ENCODE results near the gene DTNB.
"Not testable (repeated sequence)": the region's sequence is repeated elsewhere in the genome, so short reads cannot be mapped to it uniquely, and the experiment has no call there.

DTNB gene

GRCh38 chr2:25684577-25685473 is 11.4 kb upstream of the DTNB start:
- no peak for DNase-seq (ENCODE audit: low read depth in 3 of 3)

GRCh38 chr2:25682082-25682481 is 8.7 kb upstream of the DTNB start:
- DNase-seq (ENCODE audit: low read depth in 3 of 3) = no peak

DNA sequence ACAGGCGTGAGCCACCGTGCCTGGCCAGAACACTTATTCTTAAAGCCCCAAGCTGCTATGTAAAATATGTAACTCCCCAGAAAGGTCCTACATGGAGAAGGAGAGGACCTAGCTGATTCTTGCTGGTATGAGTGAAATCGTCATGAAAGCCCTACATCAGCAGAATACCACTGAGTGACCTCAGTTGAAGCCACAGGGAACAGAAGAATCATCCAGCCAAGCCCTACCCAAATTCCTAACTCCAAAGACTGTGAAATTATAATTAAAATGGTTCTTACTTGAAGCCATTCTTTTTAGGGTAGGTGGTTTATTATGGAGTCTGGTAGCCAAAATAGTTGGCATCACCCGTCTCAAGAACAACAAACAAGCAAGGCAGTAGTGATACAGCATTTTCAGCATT is 4.5 kb upstream of the DTNB start:
- no peak for DNase-seq (ENCODE audit: low read depth in 3 of 3)

- no peak for DNase-seq (ENCODE audit: low read depth in 3 of 3)
These were observed 643 bp upstream of the DTNB start for GRCh38 chr2:25674077-25674362.

DNA sequence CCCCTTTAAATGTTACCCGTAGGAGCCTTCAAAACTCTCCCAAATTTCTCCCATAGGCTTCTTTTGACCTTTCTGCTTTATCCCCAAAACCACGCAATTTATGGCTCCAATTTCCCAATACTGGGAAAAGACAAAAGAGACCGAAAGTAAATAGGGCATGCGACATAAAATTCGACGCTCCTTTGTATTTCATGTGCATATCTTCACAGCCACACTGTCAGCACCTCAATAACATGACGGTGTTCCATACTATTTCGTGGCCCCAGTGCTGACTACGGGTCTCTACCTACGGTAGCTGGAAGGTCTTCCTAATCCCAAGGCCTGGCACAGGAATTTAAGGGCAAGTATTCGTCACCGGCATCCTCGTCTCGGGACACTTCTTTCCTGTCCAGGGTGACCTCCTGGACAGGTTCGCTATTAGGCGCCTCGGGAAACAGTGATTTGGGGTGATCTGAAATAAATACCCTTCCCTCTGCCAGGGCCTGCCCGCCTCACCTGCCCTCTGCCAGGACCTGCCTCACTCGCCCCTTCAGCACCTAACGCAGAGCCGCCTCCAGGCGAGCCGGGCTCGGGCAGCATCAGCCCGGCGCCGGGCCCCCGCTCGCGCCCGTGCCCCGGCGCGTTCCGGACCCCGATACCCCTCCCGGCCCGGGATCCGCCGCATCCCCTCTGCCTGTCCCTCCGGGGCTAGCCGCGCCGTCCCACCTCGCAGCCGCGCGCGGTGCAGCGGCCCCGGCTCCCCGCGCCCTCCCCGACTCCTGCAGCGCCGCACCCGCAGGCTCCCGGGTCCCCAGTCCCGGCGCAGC is 680 bp downstream of the DTNB start:
- peak; percentile 36 to 65 (median 57) for DNase-seq (ENCODE audit: low read depth in 3 of 3)

DNA sequence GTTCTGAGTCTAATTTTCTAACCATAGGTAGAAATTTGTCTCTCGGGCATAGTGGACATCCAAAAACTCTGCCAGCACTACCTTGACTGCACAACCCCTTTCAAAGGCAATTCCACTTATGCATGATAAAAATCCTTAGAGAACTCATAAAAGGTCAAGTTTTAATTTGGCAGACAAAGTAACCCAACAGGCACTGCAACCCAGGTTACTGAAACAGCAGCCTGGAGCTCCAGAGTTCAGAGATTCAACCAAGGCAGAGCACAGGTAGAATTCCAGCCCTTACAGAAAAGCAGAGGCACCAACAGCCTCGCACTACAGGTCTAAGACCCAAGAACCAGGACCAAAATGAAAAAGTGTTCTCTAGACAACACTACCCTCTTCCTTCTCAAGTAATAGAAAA is 1.8 kb downstream of the DTNB start:
- no peak for DNase-seq (ENCODE audit: low read depth in 3 of 3)

DNA sequence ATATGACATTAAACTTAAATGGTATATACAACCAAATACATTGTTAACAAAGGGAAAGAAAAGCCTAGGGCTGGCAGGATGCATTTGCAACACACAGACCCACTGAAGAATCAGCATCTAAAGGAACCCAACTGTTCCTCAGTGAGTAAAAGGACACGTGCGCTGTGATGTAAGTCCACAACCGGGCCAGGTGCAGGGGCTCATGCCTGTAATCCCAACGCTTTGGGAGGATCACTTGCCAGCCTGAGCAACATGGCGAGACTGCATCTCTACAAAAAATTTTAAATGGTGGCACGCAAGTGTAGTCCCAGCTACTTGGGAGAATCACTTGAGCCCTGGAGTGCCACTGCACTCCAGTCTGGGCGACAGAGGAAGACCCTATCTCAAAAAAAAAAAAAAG is 3.9 kb downstream of the DTNB start:
- no peak for DNase-seq (ENCODE audit: low read depth in 3 of 3)

DNA sequence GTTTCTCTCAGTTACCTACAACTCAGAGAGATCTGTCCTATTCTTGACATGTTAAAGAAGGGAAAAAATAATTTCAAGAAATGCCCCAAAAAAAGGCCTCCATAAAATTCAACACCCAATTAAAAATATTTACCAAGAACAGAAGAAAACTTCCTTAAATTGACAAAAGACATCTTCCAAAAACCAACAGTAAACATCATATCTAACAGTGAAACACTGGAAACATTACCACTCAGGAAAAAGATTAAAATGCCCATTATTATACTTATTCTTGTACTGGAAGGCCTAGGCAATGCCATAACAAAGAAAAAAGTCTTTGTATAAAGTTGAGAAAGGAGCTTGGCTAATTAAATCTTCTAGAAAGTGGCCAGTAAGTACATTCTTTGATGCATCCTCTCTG is 7.2 kb downstream of the DTNB start:
- DNase-seq (ENCODE audit: low read depth in 3 of 3) = no peak

DNA sequence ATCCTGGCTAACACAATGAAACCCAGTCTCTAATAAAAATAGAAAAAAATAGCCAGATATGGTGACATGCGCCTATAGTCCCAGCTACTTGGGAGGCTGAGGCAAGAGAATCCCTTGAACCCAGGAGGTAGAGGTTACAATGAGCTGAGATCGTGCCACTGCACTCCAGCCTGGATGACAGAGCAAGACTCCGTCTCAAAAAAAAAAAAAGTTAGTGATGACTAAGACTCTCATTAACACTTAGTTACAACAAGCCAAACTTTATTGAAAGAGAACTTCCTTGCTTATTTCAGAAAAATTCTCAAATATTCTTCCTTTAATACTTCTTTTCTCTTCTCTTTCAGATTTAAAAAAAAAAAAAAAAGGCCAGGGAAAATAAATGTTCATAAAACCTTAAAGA is 7.9 kb downstream of the DTNB start:
- not testable (repeated sequence) for DNase-seq (ENCODE audit: low read depth in 3 of 3)

DNA sequence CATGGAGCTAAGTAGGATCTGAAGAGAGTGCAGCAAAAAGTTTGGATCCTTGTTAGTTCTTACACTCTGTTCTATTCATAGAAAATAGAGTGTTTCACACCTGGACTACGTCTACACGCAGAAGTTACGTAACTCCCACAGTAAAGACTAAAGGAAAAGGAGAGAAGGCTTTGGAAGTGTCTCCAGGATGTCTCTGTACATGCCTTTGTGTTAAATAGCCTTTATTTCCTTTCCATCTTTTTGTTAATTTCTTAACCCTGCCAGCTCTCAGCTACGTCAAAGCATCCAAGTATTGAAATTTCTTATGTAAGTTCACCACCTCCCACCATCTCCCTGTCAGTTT is 8.4 kb downstream of the DTNB start:
- DNase-seq (ENCODE audit: low read depth in 3 of 3) = no peak

GRCh38 chr2:25664183-25664964 is 9.0 kb downstream of the DTNB start:
- no peak for DNase-seq (ENCODE audit: low read depth in 3 of 3)

DNA sequence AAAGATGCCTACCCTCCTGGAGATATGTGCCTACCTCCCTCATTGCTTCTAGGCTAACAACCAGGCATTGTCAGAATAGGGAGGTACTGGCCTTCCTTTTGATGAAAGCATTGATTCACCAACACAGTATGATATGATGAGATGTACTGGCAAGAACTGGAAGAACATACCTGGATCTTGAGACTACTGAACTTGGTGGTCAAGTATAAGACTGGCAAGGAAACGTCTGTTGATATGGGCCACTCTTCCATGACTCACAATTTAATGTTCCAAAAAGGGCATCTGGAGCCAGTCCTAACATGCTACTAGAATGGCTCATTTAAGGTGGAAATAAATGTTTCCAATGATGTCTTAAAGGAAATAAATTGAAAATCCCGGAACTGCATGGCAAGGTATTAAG is 18.1 kb downstream of the DTNB start:
- no peak for DNase-seq (ENCODE audit: low read depth in 3 of 3)

- no peak for DNase-seq (ENCODE audit: low read depth in 3 of 3)
These were observed 18.6 kb downstream of the DTNB start for GRCh38 chr2:25654801-25655200.

GRCh38 chr2:25651782-25652455 is 21.5 kb downstream of the DTNB start:
- no peak for DNase-seq (ENCODE audit: low read depth in 3 of 3)

DNA sequence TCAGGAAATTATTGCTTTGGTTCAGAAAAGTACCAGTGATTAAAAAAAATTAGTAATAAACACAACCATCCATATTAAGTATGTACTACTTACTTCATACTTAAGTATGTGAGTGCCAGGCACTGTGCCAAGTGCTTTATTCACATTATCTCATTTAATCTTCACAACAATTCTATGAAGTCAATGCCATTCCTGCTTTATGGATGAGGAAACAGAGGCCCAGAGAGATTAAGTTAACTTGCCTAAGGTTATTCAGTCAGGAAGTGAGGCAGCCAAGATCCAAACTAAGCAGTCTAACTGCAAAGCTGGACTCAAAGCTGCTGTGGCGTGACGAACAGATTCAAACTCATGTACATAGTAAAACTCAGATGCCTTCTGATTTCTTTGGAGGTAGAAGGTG is 22.3 kb downstream of the DTNB start:
- DNase-seq (ENCODE audit: low read depth in 3 of 3) = no peak

- no peak for DNase-seq (ENCODE audit: low read depth in 3 of 3)
These were observed 23.1 kb downstream of the DTNB start for GRCh38 chr2:25650256-25650655.

- no peak for DNase-seq (ENCODE audit: low read depth in 3 of 3)
These were observed 23.6 kb downstream of the DTNB start for GRCh38 chr2:25649786-25650185.

DNA sequence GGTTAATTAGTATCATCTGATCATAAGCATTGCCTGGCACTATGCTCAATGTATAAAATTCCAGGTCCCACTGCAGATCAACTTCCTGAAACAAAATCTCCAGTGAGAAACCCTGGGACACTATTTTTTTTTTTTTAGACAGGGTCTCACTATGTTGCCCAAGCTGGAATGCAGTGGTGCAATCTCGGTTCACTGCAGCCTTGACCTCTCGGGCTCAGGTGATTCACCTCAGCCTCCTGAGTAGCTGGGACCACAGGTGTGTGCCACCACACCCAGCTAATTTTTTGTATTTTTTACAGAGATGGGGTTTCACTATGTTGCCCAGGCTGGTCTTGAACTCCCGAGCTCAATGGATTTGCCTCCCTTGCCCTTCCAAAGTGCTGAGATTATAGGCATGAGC is 31.1 kb downstream of the DTNB start:
- no peak for DNase-seq (ENCODE audit: low read depth in 3 of 3)

DNA sequence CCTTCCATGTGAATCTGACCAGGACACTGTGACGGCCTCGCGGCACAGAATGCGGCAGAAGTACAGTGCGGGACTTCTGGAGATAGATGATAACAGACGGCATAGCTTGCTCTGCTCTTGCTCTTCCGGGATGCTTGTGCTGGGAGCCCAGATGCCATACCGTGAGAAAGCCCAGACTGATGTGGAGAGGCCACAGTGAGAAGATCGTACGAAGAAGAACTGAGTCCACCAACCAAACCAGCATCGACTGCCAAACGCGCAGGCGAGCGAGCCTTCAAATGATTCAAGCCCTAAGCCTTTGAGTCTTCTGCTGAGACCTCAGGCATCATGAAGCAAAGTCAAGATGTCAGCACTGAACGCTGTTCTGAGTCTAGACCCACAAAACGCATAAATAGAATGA is 33.7 kb downstream of the DTNB start:
- DNase-seq (ENCODE audit: low read depth in 3 of 3) = no peak

DNA sequence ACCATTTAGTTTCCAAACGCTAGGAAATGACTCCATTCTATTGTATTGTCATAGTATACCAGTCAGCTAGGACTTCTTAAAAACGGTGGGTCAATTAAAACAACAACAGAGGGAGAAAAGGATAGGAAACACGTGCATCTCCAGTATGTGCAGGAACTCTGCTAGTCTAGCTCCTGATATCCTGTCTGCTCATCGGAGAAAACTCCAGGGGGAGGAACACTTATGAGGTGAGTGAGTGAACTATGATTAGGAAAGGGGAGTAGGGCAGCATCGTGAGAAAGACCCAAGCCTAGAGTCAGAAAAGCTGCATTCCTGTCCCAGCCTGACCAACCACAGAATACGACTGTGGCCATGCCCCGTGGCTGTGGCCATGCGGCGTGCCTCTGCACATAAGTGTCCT is 34.2 kb downstream of the DTNB start:
- DNase-seq (ENCODE audit: low read depth in 3 of 3) = no peak

- no peak for DNase-seq (ENCODE audit: low read depth in 3 of 3)
These were observed 37.6 kb downstream of the DTNB start for GRCh38 chr2:25635797-25636196.

DNA sequence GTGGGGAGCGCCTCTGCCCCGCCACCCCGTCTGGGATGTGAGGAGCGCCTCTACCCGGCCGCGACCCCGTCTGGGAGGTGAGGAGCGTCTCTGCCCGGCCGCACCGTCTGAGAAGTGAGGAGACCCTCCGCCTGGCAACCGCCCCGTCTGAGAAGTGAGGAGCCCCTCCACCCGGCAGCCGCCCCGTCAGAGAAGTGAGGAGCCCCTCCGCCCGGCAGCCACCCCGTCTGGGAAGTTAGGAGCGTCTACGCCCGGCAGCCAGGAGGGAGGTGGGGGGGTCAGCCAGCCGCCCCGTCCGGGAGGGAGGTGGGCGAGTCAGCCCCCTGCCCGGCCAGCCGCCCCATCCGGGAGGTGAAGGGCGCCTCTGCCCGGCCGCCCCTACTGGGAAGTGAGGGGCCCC is 39.6 kb downstream of the DTNB start:
- DNase-seq (ENCODE audit: low read depth in 3 of 3) = not testable (repeated sequence)

Measured in stimulated activated CD4-positive, alpha-beta T cell treated with anti-CD3 and anti-CD28 coated beads, TNF-alpha, amount 100 ng/mL, for 48 hours (primary cell).